HG03521 (cell line): ENCODE results near the gene ZNF865.

Experiments
- ATAC-seq: cut with Tn5 transposase; IDR thresholded peaks from one replicate; pipeline ENCODE4 v1.9.1; 2021; ENCODE audit warnings: mild to moderate bottlenecking, moderate library complexity; ENCODE audit not compliant: unreplicated experiment

The ZNF865 gene

GRCh38 chr19:55643887-55644176 lies 38.4 kb downstream of the ZNF865 start:
- no peak for ATAC-seq

GRCh38 chr19:55644191-55644833 lies 38.9 kb downstream of the ZNF865 start:
- ATAC-seq = no peak

GRCh38 chr19:55644842-55645511 lies 39.5 kb downstream of the ZNF865 start:
- no peak for ATAC-seq

- ATAC-seq = no peak
Measured at GRCh38 chr19:55645512-55645881, 40.0 kb downstream of the ZNF865 start.

- no peak for ATAC-seq
Measured at GRCh38 chr19:55646889-55647731, 41.7 kb downstream of the ZNF865 start.

- ATAC-seq = peak; percentile 27
Measured at GRCh38 chr19:55647732-55648584, 42.5 kb downstream of the ZNF865 start, which contains the start of gene CCDC106. TSS of gene CCDC106 (plus strand) at chr19:55648212. CDS start at chr19:55649047, 835 bp downstream.

GRCh38 chr19:55648585-55649267 lies 43.3 kb downstream of the ZNF865 start:
- no peak for ATAC-seq

- ATAC-seq = no peak
Measured at GRCh38 chr19:55649268-55650125, 44.0 kb downstream of the ZNF865 start.

- ATAC-seq = no peak
Measured at GRCh38 chr19:55650126-55650557, 44.7 kb downstream of the ZNF865 start.

GRCh38 chr19:55650602-55651230 lies 45.3 kb downstream of the ZNF865 start:
- ATAC-seq = no peak

GRCh38 chr19:55651236-55651635 lies 45.8 kb downstream of the ZNF865 start:
- no peak for ATAC-seq

- no peak for ATAC-seq
Measured at GRCh38 chr19:55652311-55653128, 47.1 kb downstream of the ZNF865 start.

GRCh38 chr19:55653651-55654322 lies 48.3 kb downstream of the ZNF865 start:
- ATAC-seq = peak; percentile 46

GRCh38 chr19:55654323-55654867 lies 48.9 kb downstream of the ZNF865 start:
- peak; percentile 58 for ATAC-seq

GRCh38 chr19:55654868-55655647 lies 49.6 kb downstream of the ZNF865 start, which contains the start of gene U2AF2:
TSS of gene U2AF2 (plus strand) at chr19:55655035. CDS start at chr19:55655105, 70 bp downstream.
- ATAC-seq = peak; percentile 28

GRCh38 chr19:55655648-55656040 lies 50.2 kb downstream of the ZNF865 start:
- ATAC-seq = no peak
